WERI-Rb-1 (cell line): ENCODE measurements around the gene PDCD6IP.
"Not testable (repeated sequence)": the region's sequence is repeated elsewhere in the genome, so short reads cannot be mapped to it uniquely, and the experiment has no call there.

Source experiments
- DNase-seq: peaks from one replicate; pipeline ENCODE4 v3.0.0-alpha.2; 2020
- H3K27ac ChIP-seq: fragments of 250-450 bp; sonication (Bioruptor Pico); 2 replicates; pipeline ENCODE4 v1.5.1; 2020; ENCODE audit warnings: mild to moderate bottlenecking, moderate library complexity
- H3K27me3 ChIP-seq: fragments of 250-450 bp; sonication (Bioruptor Pico); 2 replicates; pipeline ENCODE4 v1.5.1; 2021; ENCODE audit warnings: mild to moderate bottlenecking, low read depth, moderate library complexity; ENCODE audit not compliant: insufficient read depth, severe bottlenecking
- H3K36me3 ChIP-seq: fragments of 250-450 bp; sonication (Bioruptor Pico); 2 replicates; pipeline ENCODE4 v1.5.1; 2020; ENCODE audit warnings: mild to moderate bottlenecking, moderate library complexity
- H3K4me3 ChIP-seq: 2 replicates; pipeline ENCODE4 v1.5.1; 2011; ENCODE audit warnings: low read depth, mild to moderate bottlenecking, control low read depth, low read length
- H3K9me3 ChIP-seq: fragments of 250-450 bp; sonication (Bioruptor Pico); 2 replicates; pipeline ENCODE4 v1.5.1; 2021; ENCODE audit warnings: mild to moderate bottlenecking, moderate library complexity; ENCODE audit not compliant: severe bottlenecking
- CTCF ChIP-seq: IDR thresholded peaks from 2 replicates; pipeline ENCODE4 v1.5.1; 2011; ENCODE audit warnings: low read depth, mild to moderate bottlenecking, control low read depth, inconsistent platforms, low read length

PDCD6IP gene

GRCh38 chr3:33779751-33780150 lies 18.7 kb upstream of the PDCD6IP start:
- no peak for TF ChIP-seq CTCF
- Histone ChIP-seq H3K27ac (no peak overlapping the region), H3K36me3 (no peaks in the 10 kb centered on the region), H3K9me3 (no peaks in the 10 kb centered on the region), H3K27me3 (no peaks in the 10 kb centered on the region), H3K4me3 (no peak overlapping the region)
- DNase-seq = no peak

- not testable (repeated sequence) for H3K27me3 ChIP-seq, DNase-seq, H3K27ac ChIP-seq, H3K36me3 ChIP-seq, H3K9me3 ChIP-seq, H3K4me3 ChIP-seq
These were observed 17.0 kb upstream of the PDCD6IP start for GRCh38 chr3:33781413-33781812.

- DNase-seq = no peak
- TF ChIP-seq CTCF = no peak
- H3K27me3 ChIP-seq = no peaks in the 10 kb centered on the region
- peak overlapping the region; percentile 39 for H3K4me3 ChIP-seq
- H3K9me3 ChIP-seq = no peaks in the 10 kb centered on the region
- H3K36me3 ChIP-seq = no peaks in the 10 kb centered on the region
- no peak overlapping the region for H3K27ac ChIP-seq
These were observed 11.7 kb upstream of the PDCD6IP start for GRCh38 chr3:33786565-33787327.

GRCh38 chr3:33787328-33788009 lies 11.0 kb upstream of the PDCD6IP start:
- peak; percentile 60 for TF ChIP-seq CTCF
- H3K9me3 ChIP-seq = no peaks in the 10 kb centered on the region
- no peaks in the 10 kb centered on the region for H3K36me3 ChIP-seq
- H3K27ac ChIP-seq = no peak overlapping the region
- peak overlapping the region; percentile 39 for H3K4me3 ChIP-seq
- no peaks in the 10 kb centered on the region for H3K27me3 ChIP-seq
- peak; percentile 66 for DNase-seq

GRCh38 chr3:33789183-33789954 lies 9.1 kb upstream of the PDCD6IP start:
- no peaks in the 10 kb centered on the region for H3K36me3 ChIP-seq
- DNase-seq = peak; percentile 39
- H3K9me3 ChIP-seq = no peaks in the 10 kb centered on the region
- H3K4me3 ChIP-seq = no peak overlapping the region
- H3K27me3 ChIP-seq = no peaks in the 10 kb centered on the region
- no peak for TF ChIP-seq CTCF
- H3K27ac ChIP-seq = no peak overlapping the region

- no peak for TF ChIP-seq CTCF
- H3K4me3 ChIP-seq = no peak overlapping the region
- no peaks in the 10 kb centered on the region for H3K36me3 ChIP-seq
- no peaks in the 10 kb centered on the region for H3K27me3 ChIP-seq
- no peak overlapping the region for H3K27ac ChIP-seq
- DNase-seq = no peak
- H3K9me3 ChIP-seq = no peaks in the 10 kb centered on the region
These were observed 8.3 kb upstream of the PDCD6IP start for GRCh38 chr3:33790091-33790490.
